Naive thymus-derived CD4-positive, alpha-beta T cell (primary cell): ENCODE measurements around the gene WRAP53. TPM values are rescaled to one million over a fixed set of nuclear protein-coding genes. Genes with fewer than 3 reads are reported as not detected.

Source experiments
- ATAC-seq: fragments of 150-1000 bp; cut with Tn5 transposase; 2 replicates; pipeline ENCODE4 v1.10.0; 2021; ENCODE audit warnings: mild to moderate bottlenecking, moderate library complexity
- CTCF ChIA-PET: fragments of 350-600 bp; sonication (Branson Sonifier 250); formaldehyde crosslinking; loops from one replicate; lab custom pipeline; 2021; ENCODE audit warnings: antibody characterized with exemption; lab: Charles Lee
- POLR2A ChIA-PET: fragments of 350-600 bp; sonication (Branson Sonifier 250); formaldehyde crosslinking; loops from one replicate; lab custom pipeline; 2021; ENCODE audit warnings: antibody characterized with exemption, inconsistent platforms; lab: Charles Lee
- DNase-seq, 9 donors: peaks; one replicate each; pipeline versions ENCODE4 v3.0.0 to v3.0.0-alpha.2; 2020 to 2022; ENCODE audit warnings: mixed read lengths in 1 of 9
- H3K27ac ChIP-seq: one replicate; pipeline ENCODE4 v1.7.0; 2013; ENCODE audit warnings: mild to moderate bottlenecking, low read depth, low read length, moderate library complexity
- H3K27me3 ChIP-seq, 2 donors: one replicate each; pipeline ENCODE4 v1.7.0; 2013; ENCODE audit warnings: low read length in 2 of 2, mild to moderate bottlenecking in 2 of 2, moderate library complexity in 2 of 2; ENCODE audit not compliant: control insufficient read depth in 2 of 2, insufficient read depth in 2 of 2
- H3K36me3 ChIP-seq, 3 experiments: 1 replicate in 2 of 3; 2 replicates in 1 of 3; pipeline ENCODE4 v1.7.0; 2013; ENCODE audit warnings: low read length in 3 of 3, mild to moderate bottlenecking in 3 of 3, moderate library complexity in 1 of 3; ENCODE audit not compliant: insufficient read depth in 3 of 3, control insufficient read depth in 2 of 3
- H3K4me1 ChIP-seq, 2 donors: one replicate each; pipeline ENCODE4 v1.7.0; 2013; ENCODE audit warnings: low read length in 2 of 2, mild to moderate bottlenecking in 2 of 2, moderate library complexity in 1 of 2; ENCODE audit not compliant: control insufficient read depth in 2 of 2, insufficient read depth in 2 of 2
- H3K4me3 ChIP-seq: 2 replicates; pipeline ENCODE4 v1.7.0; 2013; ENCODE audit warnings: mild to moderate bottlenecking, low read length
- H3K9me3 ChIP-seq, 3 experiments: 1 replicate in 2 of 3; 2 replicates in 1 of 3; pipeline ENCODE4 v1.7.0; 2013; ENCODE audit warnings: low read length in 3 of 3; ENCODE audit not compliant: control insufficient read depth in 2 of 3
- H3K27ac Mint-ChIP-seq, 9 donors: one replicate each; pipeline ENCODE4 v1.8.0; 2020 to 2022; ENCODE audit warnings: mixed read lengths in 9 of 9, mild to moderate bottlenecking in 8 of 9, moderate library complexity in 5 of 9, inconsistent platforms in 2 of 9
- H3K27me3 Mint-ChIP-seq, 5 donors: one replicate each; pipeline ENCODE4 v1.8.0; 2021 to 2022; ENCODE audit warnings: mixed read lengths in 5 of 5, mild to moderate bottlenecking in 1 of 5
- H3K36me3 Mint-ChIP-seq, 5 donors: one replicate each; pipeline ENCODE4 v1.8.0; 2020 to 2022; ENCODE audit warnings: mixed read lengths in 5 of 5, mild to moderate bottlenecking in 3 of 5, inconsistent platforms in 1 of 5
- H3K4me1 Mint-ChIP-seq, 7 donors: one replicate each; pipeline ENCODE4 v1.8.0; 2020 to 2022; ENCODE audit warnings: mixed read lengths in 7 of 7, mild to moderate bottlenecking in 3 of 7, inconsistent platforms in 1 of 7
- H3K4me3 Mint-ChIP-seq, 10 donors: one replicate each; pipeline ENCODE4 v1.8.0; 2020 to 2022; ENCODE audit warnings: mild to moderate bottlenecking in 10 of 10, mixed read lengths in 10 of 10, moderate library complexity in 6 of 10, inconsistent platforms in 2 of 10
- H3K9me3 Mint-ChIP-seq, 11 donors: one replicate each; pipeline ENCODE4 v1.8.0; 2020 to 2022; ENCODE audit warnings: mixed read lengths in 11 of 11, mild to moderate bottlenecking in 4 of 11, inconsistent platforms in 1 of 11, moderate library complexity in 1 of 11
- intact Hi-C, 2 donors: fragments of 100-400 bp; cut with micrococcal nuclease; formaldehyde crosslinking; loops; one replicate each; pipeline ENCODE4 v1.15.1; 2023
- polyA plus RNA-seq, 2 donors: library from polyadenylated mRNA; unstranded; fragments of 300-500 nt; fragmentation: Illumina TruSeq; gene quantifications; one replicate each; pipeline ENCODE4 v1.2.3, GENCODE V29; 2021
- total RNA-seq, 6 experiments: library from RNA in 5 of 6; stranded (reverse) in 5 of 6; gene quantifications; 1 replicate in 5 of 6; 2 replicates in 1 of 6; pipeline ENCODE4 v1.2.3 and lab custom pipeline; 2021 to 2026

Gene WRAP53
- total and polyA plus RNA-seq, 7 experiments from 2014 or later: 6.7 to 21.1 (median 9.6) TPM

- no peak overlapping the region for H3K27ac Mint-ChIP-seq
- no peak overlapping the region for H3K27ac ChIP-seq
- H3K36me3 Mint-ChIP-seq: peaks cover 7 to 41% (median 20%) of the 10 kb centered on the region in 5 donors
- peaks cover 0 to 25% (median 0%) of the 10 kb centered on the region in 3 experiments for H3K36me3 ChIP-seq
- ATAC-seq: no peak
- ChIA-PET POLR2A (no interaction called here), CTCF (interaction anchor here (0.9 kb wide), 1 partner anchor 14 kb away, joined by 4 read pairs; the partner anchor contains the start of gene TP53)
- peaks cover 0 to 21% of the 10 kb centered on the region in 2 donors for H3K27me3 ChIP-seq
- no peak for DNase-seq
- H3K4me1 ChIP-seq: peaks cover 0 to 7% of the 10 kb centered on the region in 2 donors
- H3K4me3 ChIP-seq: no peak overlapping the region
- H3K9me3 Mint-ChIP-seq: no peaks in the 10 kb centered on the region
- H3K27me3 Mint-ChIP-seq: peaks cover 22 to 52% (median 31%) of the 10 kb centered on the region in 5 donors
- H3K4me1 Mint-ChIP-seq: peaks cover 0 to 21% (median 17%) of the 10 kb centered on the region in 7 donors
- intact Hi-C loops: no loop called here
- no peaks in the 10 kb centered on the region for H3K9me3 ChIP-seq
- H3K4me3 Mint-ChIP-seq: no peak overlapping the region
Observed at GRCh38 chr17:7701681-7702080, 13.4 kb downstream of the WRAP53 start.

DNA sequence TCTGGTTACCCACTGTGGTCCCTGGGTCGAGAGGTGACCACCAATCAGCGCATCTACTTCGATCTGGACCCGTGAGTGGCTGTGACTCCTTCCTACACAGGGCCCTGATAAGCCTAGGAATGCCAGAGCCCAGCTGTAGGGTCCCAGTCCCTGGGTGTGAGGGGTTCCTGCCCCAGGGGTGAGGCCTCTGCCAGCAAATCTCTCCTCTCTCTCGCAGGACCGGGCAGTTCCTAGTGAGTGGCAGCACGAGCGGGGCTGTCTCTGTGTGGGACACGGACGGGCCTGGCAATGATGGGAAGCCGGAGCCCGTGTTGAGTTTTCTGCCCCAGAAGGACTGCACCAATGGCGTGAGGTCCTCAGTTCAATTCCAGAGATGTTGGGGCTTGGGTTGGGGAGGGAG, 14.5 kb downstream of the WRAP53 start:
- Histone ChIP-seq H3K27me3 (peaks cover 0 to 21% of the 10 kb centered on the region in 2 donors), H3K9me3 (no peaks in the 10 kb centered on the region), H3K4me1 (peaks cover 0 to 7% of the 10 kb centered on the region in 2 donors), H3K36me3 (peaks cover 0 to 25% (median 0%) of the 10 kb centered on the region in 3 experiments), H3K27ac (no peak overlapping the region), H3K4me3 (no peak overlapping the region)
- Mint-ChIP-seq H3K4me1 (peaks cover 0 to 22% (median 17%) of the 10 kb centered on the region in 7 donors), H3K27me3 (peaks cover 32 to 63% (median 41%) of the 10 kb centered on the region in 5 donors), H3K9me3 (no peaks in the 10 kb centered on the region), H3K36me3 (peaks cover 5 to 39% (median 17%) of the 10 kb centered on the region in 5 donors), H3K4me3 (no peak overlapping the region), H3K27ac (no peak overlapping the region)
- DNase-seq (no peak), ATAC-seq (no peak)
- intact Hi-C loops: no loop called here
- CTCF ChIA-PET: interaction anchor here (0.7 kb wide), 1 partner anchor 1101 kb away, joined by 3 read pairs; no protein-coding TSS in a partner anchor
- POLR2A ChIA-PET: interaction anchor here (0.6 to 0.7 kb wide), 2 partner anchors 397 to 554 kb away, joined by 3 read pairs; no protein-coding TSS in a partner anchor

GRCh38 chr17:7703584-7704479, 15.6 kb downstream of the WRAP53 start:
- ChIA-PET CTCF (interaction anchor here (0.7 kb wide), 1 partner anchor 1102 kb away, joined by 3 read pairs; no protein-coding TSS in a partner anchor), POLR2A (interaction anchor here (0.6 to 0.8 kb wide), 3 partner anchors 18 to 396 kb away, joined by 3 to 4 read pairs (median 3); no protein-coding TSS in a partner anchor)
- H3K4me3 Mint-ChIP-seq: peak overlapping the region in 9 of 10 donors; percentile 23 to 85 (median 72)
- peaks cover 5 to 34% (median 12%) of the 10 kb centered on the region in 5 donors for H3K36me3 Mint-ChIP-seq
- Histone ChIP-seq H3K4me1 (peaks cover 0 to 7% of the 10 kb centered on the region in 2 donors), H3K27me3 (peaks cover 0 to 21% of the 10 kb centered on the region in 2 donors), H3K27ac (no peak overlapping the region), H3K36me3 (peaks cover 0 to 25% (median 0%) of the 10 kb centered on the region in 3 experiments), H3K9me3 (no peaks in the 10 kb centered on the region), H3K4me3 (no peak overlapping the region)
- no peak overlapping the region for H3K27ac Mint-ChIP-seq
- no peaks in the 10 kb centered on the region for H3K9me3 Mint-ChIP-seq
- DNase-seq (peak in 1 of 9 donors; percentile 33), ATAC-seq (peak; percentile 63)
- intact Hi-C loops: no loop called here
- H3K4me1 Mint-ChIP-seq: peaks cover 0 to 22% (median 17%) of the 10 kb centered on the region in 7 donors
- peaks cover 35 to 71% (median 44%) of the 10 kb centered on the region in 5 donors for H3K27me3 Mint-ChIP-seq

- H3K27ac ChIP-seq: no peak within 1 kb of the TSS
- H3K27me3 Mint-ChIP-seq: peaks cover 35 to 73% (median 44%) of the 10 kb centered on the region in 5 donors
Observed at GRCh38 chr17:7704601-7705268, 16.5 kb downstream of the WRAP53 start, which contains the start of gene EFNB3. TSS of gene EFNB3 (plus strand) at chr17:7705202. CDS start at chr17:7705599, 397 bp downstream.

GRCh38 chr17:7705269-7706255, 17.3 kb downstream of the WRAP53 start:
- H3K27me3 Mint-ChIP-seq: peaks cover 36 to 78% (median 46%) of the 10 kb centered on the region in 5 donors

More at GRCh38 chr17:7704601-7705268, 16.5 kb downstream of the WRAP53 start, which contains the start of gene EFNB3:
- H3K9me3 ChIP-seq: no peaks in the 10 kb centered on the region
- Mint-ChIP-seq H3K9me3 (no peaks in the 10 kb centered on the region), H3K4me1 (peaks cover 1 to 22% (median 17%) of the 10 kb centered on the region in 7 donors), H3K36me3 (peaks cover 5 to 34% (median 12%) of the 10 kb centered on the region in 5 donors), H3K27ac (peak within 1 kb of the TSS in 1 of 9 donors; percentile 7), H3K4me3 (peak within 1 kb of the TSS; percentile 34 to 85 (median 72))
- peaks cover 0 to 25% (median 0%) of the 10 kb centered on the region in 3 experiments for H3K36me3 ChIP-seq
- peaks cover 0 to 7% of the 10 kb centered on the region in 2 donors for H3K4me1 ChIP-seq
- ChIA-PET CTCF (interaction anchor here (0.6 to 0.7 kb wide), 2 partner anchors 18 to 44 kb away, joined by 3 to 5 read pairs; no protein-coding TSS in a partner anchor), POLR2A (interaction anchor here (0.6 to 0.8 kb wide), 2 partner anchors 19 to 194 kb away, joined by 4 to 7 read pairs; no protein-coding TSS in a partner anchor)
- H3K27me3 ChIP-seq: peaks cover 0 to 21% of the 10 kb centered on the region in 2 donors
- peak within 1 kb of the TSS; percentile 13 for H3K4me3 ChIP-seq
- peak in 1 of 9 donors; percentile 22 for DNase-seq
- ATAC-seq: peak; percentile 39
- intact Hi-C loops: no loop called here

More at GRCh38 chr17:7705269-7706255, 17.3 kb downstream of the WRAP53 start:
- no peaks in the 10 kb centered on the region for H3K9me3 ChIP-seq
- peaks cover 4 to 28% (median 9%) of the 10 kb centered on the region in 5 donors for H3K36me3 Mint-ChIP-seq
- no peak overlapping the region for H3K27ac Mint-ChIP-seq
- H3K27me3 ChIP-seq: peaks cover 0 to 21% of the 10 kb centered on the region in 2 donors
- no peak overlapping the region for H3K27ac ChIP-seq
- peaks cover 0 to 24% (median 0%) of the 10 kb centered on the region in 3 experiments for H3K36me3 ChIP-seq
- H3K4me3 Mint-ChIP-seq: peak overlapping the region; percentile 21 to 75 (median 59)
- H3K9me3 Mint-ChIP-seq: no peaks in the 10 kb centered on the region
- intact Hi-C loops: no loop called here
- peaks cover 10 to 28% (median 23%) of the 10 kb centered on the region in 7 donors for H3K4me1 Mint-ChIP-seq
- ChIA-PET CTCF (no interaction called here), POLR2A (no interaction called here)
- peaks cover 0 to 13% of the 10 kb centered on the region in 2 donors for H3K4me1 ChIP-seq
- peak overlapping the region; percentile 13 for H3K4me3 ChIP-seq
- ATAC-seq (no peak), DNase-seq (peak in 1 of 9 donors; percentile 28)
